GM20000 (cell line): Measurements from ENCODE around the gene LARP7.

Source experiments
- DNase-seq: peaks from one replicate; pipeline ENCODE4 v3.0.0; 2012; ENCODE audit warnings: low spot score
- TF ChIP-seq, protein P1 (sequence below): IDR thresholded peaks from 2 replicates; pipeline ENCODE4 v1.5.1; 2012; ENCODE audit warnings: mild to moderate bottlenecking, control low read depth; ENCODE audit errors: extremely low read depth, missing control alignments

LARP7 gene

DNA sequence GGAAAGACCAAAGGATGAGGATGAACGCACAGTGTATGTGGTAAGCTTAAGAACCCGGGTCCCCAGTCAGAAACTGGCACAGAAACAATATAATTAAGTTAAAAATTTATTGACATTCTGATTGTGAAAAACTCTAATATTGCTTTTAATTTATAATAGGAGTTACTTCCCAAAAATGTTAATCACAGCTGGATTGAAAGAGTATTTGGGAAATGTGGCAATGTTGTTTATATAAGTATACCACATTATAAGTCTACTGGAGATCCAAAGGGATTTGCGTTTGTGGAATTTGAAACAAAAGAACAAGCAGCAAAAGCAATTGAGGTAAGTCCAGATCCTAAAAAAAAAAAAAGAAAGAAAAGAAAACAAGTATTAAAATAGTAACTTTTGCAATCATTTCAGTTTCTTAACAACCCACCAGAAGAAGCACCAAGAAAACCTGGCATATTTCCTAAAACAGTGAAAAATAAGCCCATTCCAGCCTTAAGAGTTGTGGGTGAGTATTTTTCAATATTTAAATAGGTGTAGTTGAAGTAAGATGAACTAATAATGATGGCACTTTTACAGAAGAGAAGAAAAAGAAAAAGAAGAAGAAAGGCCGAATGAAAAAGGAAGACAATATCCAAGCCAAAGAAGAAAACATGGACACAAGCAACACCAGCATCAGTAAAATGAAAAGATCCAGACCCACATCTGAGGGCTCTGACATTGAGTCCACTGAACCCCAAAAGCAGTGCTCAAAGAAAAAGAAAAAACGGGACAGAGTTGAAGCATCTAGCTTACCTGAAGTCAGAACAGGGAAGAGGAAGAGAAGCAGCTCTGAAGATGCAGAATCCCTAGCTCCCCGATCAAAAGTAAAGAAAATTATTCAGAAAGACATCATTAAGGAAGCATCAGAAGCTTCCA lies 9.9 kb downstream of the LARP7 start:
- TF ChIP-seq, protein P1, sequence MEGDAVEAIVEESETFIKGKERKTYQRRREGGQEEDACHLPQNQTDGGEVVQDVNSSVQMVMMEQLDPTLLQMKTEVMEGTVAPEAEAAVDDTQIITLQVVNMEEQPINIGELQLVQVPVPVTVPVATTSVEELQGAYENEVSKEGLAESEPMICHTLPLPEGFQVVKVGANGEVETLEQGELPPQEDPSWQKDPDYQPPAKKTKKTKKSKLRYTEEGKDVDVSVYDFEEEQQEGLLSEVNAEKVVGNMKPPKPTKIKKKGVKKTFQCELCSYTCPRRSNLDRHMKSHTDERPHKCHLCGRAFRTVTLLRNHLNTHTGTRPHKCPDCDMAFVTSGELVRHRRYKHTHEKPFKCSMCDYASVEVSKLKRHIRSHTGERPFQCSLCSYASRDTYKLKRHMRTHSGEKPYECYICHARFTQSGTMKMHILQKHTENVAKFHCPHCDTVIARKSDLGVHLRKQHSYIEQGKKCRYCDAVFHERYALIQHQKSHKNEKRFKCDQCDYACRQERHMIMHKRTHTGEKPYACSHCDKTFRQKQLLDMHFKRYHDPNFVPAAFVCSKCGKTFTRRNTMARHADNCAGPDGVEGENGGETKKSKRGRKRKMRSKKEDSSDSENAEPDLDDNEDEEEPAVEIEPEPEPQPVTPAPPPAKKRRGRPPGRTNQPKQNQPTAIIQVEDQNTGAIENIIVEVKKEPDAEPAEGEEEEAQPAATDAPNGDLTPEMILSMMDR, result no peak
- DNase-seq, result no peak

DNA sequence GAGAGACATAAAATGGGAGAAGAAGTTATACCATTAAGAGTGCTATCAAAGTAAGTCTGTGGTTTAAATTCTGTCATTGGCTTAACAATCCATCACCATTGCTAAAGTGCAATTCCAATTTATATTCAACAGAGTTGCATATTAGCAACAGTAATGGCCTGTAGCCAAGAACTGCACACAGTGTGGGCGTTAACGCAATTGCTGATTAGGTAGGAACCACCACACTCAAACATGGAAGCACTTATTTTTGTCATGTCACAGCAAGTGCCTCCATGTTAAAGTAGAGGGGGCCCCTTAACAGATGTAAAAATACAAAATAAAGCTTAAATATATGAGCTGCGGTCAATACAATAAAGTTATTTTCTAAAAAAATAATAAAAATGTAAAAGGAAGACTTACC lies 10.8 kb downstream of the LARP7 start:
- TF ChIP-seq, protein P1, result no peak
- DNase-seq, result no peak

GRCh38 chr4:112648263-112649054 lies 11.5 kb downstream of the LARP7 start:
- no peak for DNase-seq
- TF ChIP-seq, protein P1, result no peak

DNA sequence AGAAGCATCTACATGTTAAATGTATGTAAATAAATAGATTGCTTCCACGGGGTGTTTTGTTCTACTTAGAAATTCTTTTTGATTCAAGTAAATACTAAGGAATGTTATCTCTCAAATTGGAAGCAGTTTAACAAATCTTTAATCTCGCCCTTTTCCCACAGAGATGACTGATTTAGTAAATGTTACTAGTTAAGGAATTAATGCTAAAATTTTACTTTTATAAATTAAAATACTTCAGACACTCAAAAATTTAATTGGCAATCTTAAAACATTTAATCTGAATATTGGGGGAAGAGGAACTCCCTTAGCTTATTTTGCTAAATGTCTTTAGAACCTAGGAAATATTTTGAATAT lies 12.1 kb downstream of the LARP7 start:
- TF ChIP-seq, protein P1, result no peak
- DNase-seq, result no peak

GRCh38 chr4:112650332-112650731 lies 13.4 kb downstream of the LARP7 start:
- DNase-seq, result no peak
- TF ChIP-seq, protein P1, result no peak

GRCh38 chr4:112651641-112652040 lies 14.7 kb downstream of the LARP7 start:
- TF ChIP-seq, protein P1, result no peak
- no peak for DNase-seq

- TF ChIP-seq, protein P1, result no peak
- no peak for DNase-seq
These were observed 15.3 kb downstream of the LARP7 start for GRCh38 chr4:112652216-112652615.
